Mesothelial cell of epicardium (in vitro differentiated cells): ENCODE results near the gene YAP1. TPM values are rescaled to one million over a fixed set of nuclear protein-coding genes. Genes with fewer than 3 reads are reported as not detected.
A peak's percentile ranks its signal among the peaks of the same experiment; 100 is the strongest.

Experiments
- DNase-seq, 2 experiments: peaks; one replicate each; pipeline ENCODE4 v3.0.0; 2021; ENCODE audit warnings: low spot score in 2 of 2; ENCODE audit not compliant: unreplicated experiment in 2 of 2
- H3K27ac Mint-ChIP-seq: 2 replicates; pipeline ENCODE4 v1.8.0; 2021; ENCODE audit warnings: mixed read lengths
- H3K27me3 Mint-ChIP-seq: 2 replicates; pipeline ENCODE4 v1.8.0; 2021; ENCODE audit warnings: low read depth, mixed read lengths
- H3K36me3 Mint-ChIP-seq: 2 replicates; pipeline ENCODE4 v1.8.0; 2021; ENCODE audit warnings: mixed read lengths
- H3K4me1 Mint-ChIP-seq: 2 replicates; pipeline ENCODE4 v1.8.0; 2021; ENCODE audit warnings: mixed read lengths
- H3K4me3 Mint-ChIP-seq: 2 replicates; pipeline ENCODE4 v1.8.0; 2021; ENCODE audit warnings: mild to moderate bottlenecking, moderate library complexity, mixed read lengths
- H3K9me3 Mint-ChIP-seq: 2 replicates; pipeline ENCODE4 v1.8.0; 2021; ENCODE audit warnings: mixed read lengths
- total RNA-seq: library from RNA; stranded (reverse); gene quantifications from 3 replicates; pipeline ENCODE4 v1.2.1, GENCODE V29; 2021
- TF ChIP-seq, protein P1 (sequence below): fragments of 200-600 bp; sonication (generic); IDR thresholded peaks from one replicate; pipeline ENCODE4 v1.5.0; 2021; ENCODE audit warnings: antibody characterized with exemption; ENCODE audit not compliant: unreplicated experiment

Gene YAP1
- total RNA-seq, 1 donor from 2014 or later, result 194 TPM

DNA sequence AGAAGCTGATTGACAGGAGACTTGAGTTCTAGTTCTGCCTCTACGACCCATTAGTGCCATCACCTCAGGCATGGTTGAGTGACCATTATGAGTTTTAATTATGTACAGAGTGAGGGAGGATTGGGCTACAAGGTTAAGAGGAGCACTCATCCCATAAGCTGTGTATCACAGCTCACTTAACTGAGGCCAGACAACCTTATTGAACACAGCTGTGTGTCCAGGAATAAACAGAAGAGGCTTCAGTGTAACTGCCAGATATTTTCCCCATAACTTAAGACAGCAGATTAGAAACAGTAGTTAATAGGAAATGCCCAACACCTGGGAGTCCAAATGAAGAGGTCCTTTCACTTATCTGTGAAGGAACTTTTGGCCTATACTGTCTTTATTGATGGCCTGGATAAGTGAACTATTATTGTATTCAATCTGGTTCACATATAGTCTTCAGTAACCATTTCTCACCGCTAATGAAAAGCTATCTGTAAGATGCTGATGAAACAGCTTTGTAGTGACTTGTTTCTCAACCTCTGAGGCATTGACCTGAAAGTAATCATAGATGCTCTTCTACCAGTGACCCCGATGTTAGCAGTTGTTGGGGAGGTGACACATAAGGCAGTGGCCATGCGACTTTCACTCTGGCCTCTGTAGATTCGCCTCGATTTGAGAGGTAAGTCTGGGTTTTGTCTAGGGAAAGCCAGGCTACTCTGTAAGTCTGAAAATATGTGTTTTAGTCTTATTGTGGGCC, 41.7 kb downstream of the YAP1 start:
- no peaks in the 10 kb centered on the region for H3K27me3 Mint-ChIP-seq
- no peaks in the 10 kb centered on the region for H3K9me3 Mint-ChIP-seq
- H3K36me3 Mint-ChIP-seq, result no peaks in the 10 kb centered on the region
- TF ChIP-seq, protein P1, sequence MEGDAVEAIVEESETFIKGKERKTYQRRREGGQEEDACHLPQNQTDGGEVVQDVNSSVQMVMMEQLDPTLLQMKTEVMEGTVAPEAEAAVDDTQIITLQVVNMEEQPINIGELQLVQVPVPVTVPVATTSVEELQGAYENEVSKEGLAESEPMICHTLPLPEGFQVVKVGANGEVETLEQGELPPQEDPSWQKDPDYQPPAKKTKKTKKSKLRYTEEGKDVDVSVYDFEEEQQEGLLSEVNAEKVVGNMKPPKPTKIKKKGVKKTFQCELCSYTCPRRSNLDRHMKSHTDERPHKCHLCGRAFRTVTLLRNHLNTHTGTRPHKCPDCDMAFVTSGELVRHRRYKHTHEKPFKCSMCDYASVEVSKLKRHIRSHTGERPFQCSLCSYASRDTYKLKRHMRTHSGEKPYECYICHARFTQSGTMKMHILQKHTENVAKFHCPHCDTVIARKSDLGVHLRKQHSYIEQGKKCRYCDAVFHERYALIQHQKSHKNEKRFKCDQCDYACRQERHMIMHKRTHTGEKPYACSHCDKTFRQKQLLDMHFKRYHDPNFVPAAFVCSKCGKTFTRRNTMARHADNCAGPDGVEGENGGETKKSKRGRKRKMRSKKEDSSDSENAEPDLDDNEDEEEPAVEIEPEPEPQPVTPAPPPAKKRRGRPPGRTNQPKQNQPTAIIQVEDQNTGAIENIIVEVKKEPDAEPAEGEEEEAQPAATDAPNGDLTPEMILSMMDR, result no peak
- H3K4me3 Mint-ChIP-seq, result no peak overlapping the region
- DNase-seq, result no peak
- peaks cover 63% of the 10 kb centered on the region for H3K4me1 Mint-ChIP-seq
- H3K27ac Mint-ChIP-seq, result peak overlapping the region; percentile 40

GRCh38 chr11:102153082-102153481, 42.8 kb downstream of the YAP1 start:
- no peak for DNase-seq
- peaks cover 65% of the 10 kb centered on the region for H3K4me1 Mint-ChIP-seq

DNA sequence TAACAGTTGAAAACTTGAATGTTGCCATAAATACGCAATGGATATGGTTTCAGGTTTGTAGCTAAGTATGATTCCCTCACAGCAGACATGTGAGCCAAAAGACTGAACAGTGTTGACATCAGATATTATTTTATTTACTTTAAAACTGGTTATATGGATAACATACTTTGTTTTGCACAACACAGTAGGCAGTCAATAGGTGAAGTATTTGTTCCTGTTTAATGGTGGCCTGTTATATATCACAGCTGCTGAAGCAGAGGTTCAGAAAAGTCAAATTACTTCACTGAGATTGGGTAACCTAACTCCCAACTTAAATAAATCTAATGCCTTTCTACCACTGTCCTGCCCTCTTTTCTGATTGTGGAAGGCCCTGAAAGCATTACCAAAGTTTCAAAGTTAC, 44.6 kb downstream of the YAP1 start:
- H3K9me3 Mint-ChIP-seq, result no peaks in the 10 kb centered on the region
- no peak overlapping the region for H3K4me3 Mint-ChIP-seq
- no peaks in the 10 kb centered on the region for H3K27me3 Mint-ChIP-seq
- no peaks in the 10 kb centered on the region for H3K36me3 Mint-ChIP-seq
- peaks cover 68% of the 10 kb centered on the region for H3K4me1 Mint-ChIP-seq
- no peak for DNase-seq
- no peak overlapping the region for H3K27ac Mint-ChIP-seq
- TF ChIP-seq, protein P1, result no peak

More at GRCh38 chr11:102153082-102153481, 42.8 kb downstream of the YAP1 start:
- Mint-ChIP-seq H3K36me3 (no peaks in the 10 kb centered on the region), H3K4me3 (no peak overlapping the region), H3K27me3 (no peaks in the 10 kb centered on the region), H3K9me3 (no peaks in the 10 kb centered on the region), H3K27ac (peak overlapping the region; percentile 32)
- TF ChIP-seq, protein P1, result no peak

- Mint-ChIP-seq H3K36me3 (no peaks in the 10 kb centered on the region), H3K27me3 (no peaks in the 10 kb centered on the region), H3K4me1 (peaks cover 76% of the 10 kb centered on the region), H3K27ac (peak overlapping the region; percentile 89), H3K9me3 (no peaks in the 10 kb centered on the region), H3K4me3 (no peak overlapping the region)
- TF ChIP-seq, protein P1, result no peak
- no peak for DNase-seq
Observed at GRCh38 chr11:102155676-102156075, 45.4 kb downstream of the YAP1 start.

GRCh38 chr11:102157219-102157618, 47.0 kb downstream of the YAP1 start:
- TF ChIP-seq, protein P1, result no peak
- Mint-ChIP-seq H3K4me3 (no peak overlapping the region), H3K27ac (peak overlapping the region; percentile 78), H3K4me1 (peaks cover 77% of the 10 kb centered on the region), H3K36me3 (no peaks in the 10 kb centered on the region), H3K27me3 (no peaks in the 10 kb centered on the region), H3K9me3 (no peaks in the 10 kb centered on the region)
- no peak for DNase-seq
